ENCODE results near the gene HACD3. TPM values are rescaled to one million over a fixed set of nuclear protein-coding genes. Genes with fewer than 3 reads are reported as not detected.
A peak's percentile ranks its signal among the peaks of the same experiment; 100 is the strongest.

Gene HACD3
- total and polyA plus RNA-seq, 2 experiments from 2014 or later: 127 to 171 TPM

DNA sequence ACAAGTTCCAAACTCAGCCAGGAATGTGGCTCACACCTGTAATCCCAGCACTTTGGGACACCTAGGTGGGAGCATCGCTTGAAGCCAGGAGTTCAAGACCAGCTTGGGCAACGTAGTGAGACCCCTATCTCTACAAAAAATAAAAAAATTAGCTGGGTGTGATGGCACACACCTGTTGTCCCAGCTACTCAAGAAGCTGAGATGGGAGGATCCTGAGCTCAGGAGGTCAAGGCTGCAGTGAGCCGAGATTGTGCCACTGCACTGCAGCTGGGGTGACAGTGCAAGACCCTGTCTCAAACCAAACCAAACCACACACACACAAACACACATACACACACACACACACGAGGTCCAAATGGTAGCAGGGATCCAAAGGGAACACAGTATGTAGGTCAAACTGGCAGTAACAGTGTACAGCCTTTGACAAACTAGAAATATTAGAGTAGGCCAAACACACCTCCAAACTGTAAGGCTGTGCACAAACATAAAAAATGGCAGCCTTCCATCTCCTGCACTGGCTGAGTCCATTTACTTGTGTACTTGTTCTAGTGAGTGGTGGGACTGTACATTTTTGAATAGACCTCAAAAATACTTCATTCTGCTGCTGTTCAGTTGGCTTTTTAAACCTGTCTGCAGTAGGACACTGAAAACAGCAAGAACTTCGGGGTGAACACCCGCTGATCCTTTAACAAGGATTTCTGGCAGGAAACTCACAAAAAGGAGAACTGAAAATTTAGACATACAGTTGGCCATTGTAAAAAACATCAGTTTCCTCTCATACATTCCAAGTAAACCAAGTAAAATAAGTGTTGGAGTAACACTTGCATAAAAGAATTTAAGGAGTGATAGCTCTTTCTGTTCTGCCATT lies 47.1 kb downstream of the HACD3 start:
- no peak overlapping the region for H2AFZ ChIP-seq
- no peaks in the 10 kb centered on the region for H4K20me1 ChIP-seq (ENCODE audit: insufficient read depth, poor library complexity, severe bottlenecking)
- no peak for DNase-seq (ENCODE audit: low spot score)
- no peaks in the 10 kb centered on the region for H3K9me2 ChIP-seq (replicated peaks; ENCODE audit: insufficient read depth)
- no peak overlapping the region for H3K4me2 ChIP-seq
- TF ChIP-seq EZH2phosphoT487 (IDR thresholded peaks at IDR 0.05; ENCODE audit: low read depth, severe bottlenecking, unreplicated experiment) (no peak), EZH2 (IDR thresholded peaks at IDR 0.05; ENCODE audit: borderline replicate concordance) (no peak)
- TF ChIP-seq, protein P1, sequence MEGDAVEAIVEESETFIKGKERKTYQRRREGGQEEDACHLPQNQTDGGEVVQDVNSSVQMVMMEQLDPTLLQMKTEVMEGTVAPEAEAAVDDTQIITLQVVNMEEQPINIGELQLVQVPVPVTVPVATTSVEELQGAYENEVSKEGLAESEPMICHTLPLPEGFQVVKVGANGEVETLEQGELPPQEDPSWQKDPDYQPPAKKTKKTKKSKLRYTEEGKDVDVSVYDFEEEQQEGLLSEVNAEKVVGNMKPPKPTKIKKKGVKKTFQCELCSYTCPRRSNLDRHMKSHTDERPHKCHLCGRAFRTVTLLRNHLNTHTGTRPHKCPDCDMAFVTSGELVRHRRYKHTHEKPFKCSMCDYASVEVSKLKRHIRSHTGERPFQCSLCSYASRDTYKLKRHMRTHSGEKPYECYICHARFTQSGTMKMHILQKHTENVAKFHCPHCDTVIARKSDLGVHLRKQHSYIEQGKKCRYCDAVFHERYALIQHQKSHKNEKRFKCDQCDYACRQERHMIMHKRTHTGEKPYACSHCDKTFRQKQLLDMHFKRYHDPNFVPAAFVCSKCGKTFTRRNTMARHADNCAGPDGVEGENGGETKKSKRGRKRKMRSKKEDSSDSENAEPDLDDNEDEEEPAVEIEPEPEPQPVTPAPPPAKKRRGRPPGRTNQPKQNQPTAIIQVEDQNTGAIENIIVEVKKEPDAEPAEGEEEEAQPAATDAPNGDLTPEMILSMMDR (IDR thresholded peaks at IDR 0.05; ENCODE audit: poor library complexity): no peak
- H3K27me3 ChIP-seq: no peaks in the 10 kb centered on the region
- H3K4me1 ChIP-seq (ENCODE audit: insufficient read depth): peaks cover 3% of the 10 kb centered on the region
- no peak overlapping the region for H3K27ac ChIP-seq
- no peak overlapping the region for H3K4me3 ChIP-seq
- WGBS (ENCODE audit: low lambda C conversion rate, missing lambda C conversion rate): 85% methylated on average over 6 of the region's 6 CpGs
- no peaks in the 10 kb centered on the region for H3K79me2 ChIP-seq
- H3K9me3 ChIP-seq (ENCODE audit: low read depth): no peaks in the 10 kb centered on the region
- no peaks in the 10 kb centered on the region for H3K36me3 ChIP-seq (replicated peaks; ENCODE audit: insufficient read depth, low read depth)

DNA sequence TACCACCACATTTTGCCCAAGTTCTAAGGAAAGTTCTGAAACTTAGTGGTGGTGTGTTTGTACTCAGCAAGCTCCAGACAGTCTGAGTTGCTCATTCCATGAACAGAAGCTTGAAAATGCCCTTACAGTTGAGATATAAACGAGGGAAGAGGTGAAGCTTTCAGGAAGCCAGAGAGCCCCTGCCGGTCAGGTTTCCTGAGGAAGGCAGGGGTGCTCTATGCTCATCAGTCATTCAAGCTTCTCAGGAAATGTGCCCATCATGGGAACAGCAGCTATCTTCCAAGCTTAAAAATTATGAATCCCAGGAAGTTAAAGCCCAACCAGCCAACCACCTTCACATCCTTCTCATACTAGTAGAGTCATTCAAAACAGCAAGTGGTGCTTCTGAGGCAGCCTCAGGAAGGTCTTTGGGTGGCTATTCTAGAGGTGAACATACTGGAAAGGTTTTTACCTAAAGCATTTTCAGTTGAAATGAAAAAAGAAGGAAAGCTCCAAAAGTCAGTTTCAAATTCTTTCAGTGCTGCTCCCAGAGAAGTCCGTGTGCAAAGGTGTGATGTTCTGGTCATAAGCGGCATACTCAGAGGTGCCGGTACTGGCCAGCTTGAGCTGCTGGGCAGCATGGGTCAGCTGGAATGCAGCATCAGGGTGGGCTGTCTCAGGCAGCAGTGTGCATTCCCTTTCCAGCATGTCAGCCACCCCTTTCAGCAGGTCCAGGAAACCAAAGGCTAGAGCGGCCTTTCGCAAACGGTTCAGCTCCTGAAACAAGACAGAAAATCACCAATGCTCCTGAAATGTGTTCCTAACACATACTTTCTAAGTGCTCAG lies 48.9 kb downstream of the HACD3 start:
- no peaks in the 10 kb centered on the region for H3K27me3 ChIP-seq
- H3K9me2 ChIP-seq (replicated peaks; ENCODE audit: insufficient read depth): no peaks in the 10 kb centered on the region
- H2AFZ ChIP-seq: no peak overlapping the region
- no peaks in the 10 kb centered on the region for H3K36me3 ChIP-seq (replicated peaks; ENCODE audit: insufficient read depth, low read depth)
- WGBS (ENCODE audit: low lambda C conversion rate, missing lambda C conversion rate): 80% methylated on average over 8 of the region's 8 CpGs
- no peak overlapping the region for H3K4me2 ChIP-seq
- H3K4me3 ChIP-seq: no peak overlapping the region
- TF ChIP-seq EZH2 (IDR thresholded peaks at IDR 0.05; ENCODE audit: borderline replicate concordance) (no peak), EZH2phosphoT487 (IDR thresholded peaks at IDR 0.05; ENCODE audit: low read depth, severe bottlenecking, unreplicated experiment) (no peak)
- TF ChIP-seq, protein P1 (IDR thresholded peaks at IDR 0.05; ENCODE audit: poor library complexity): no peak
- H3K79me2 ChIP-seq: no peaks in the 10 kb centered on the region
- peak overlapping the region; percentile 42 for H3K27ac ChIP-seq
- no peaks in the 10 kb centered on the region for H4K20me1 ChIP-seq (ENCODE audit: insufficient read depth, poor library complexity, severe bottlenecking)
- H3K9me3 ChIP-seq (ENCODE audit: low read depth): no peaks in the 10 kb centered on the region
- peaks cover 3% of the 10 kb centered on the region for H3K4me1 ChIP-seq (ENCODE audit: insufficient read depth)
- no peak for DNase-seq (ENCODE audit: low spot score)

DNA sequence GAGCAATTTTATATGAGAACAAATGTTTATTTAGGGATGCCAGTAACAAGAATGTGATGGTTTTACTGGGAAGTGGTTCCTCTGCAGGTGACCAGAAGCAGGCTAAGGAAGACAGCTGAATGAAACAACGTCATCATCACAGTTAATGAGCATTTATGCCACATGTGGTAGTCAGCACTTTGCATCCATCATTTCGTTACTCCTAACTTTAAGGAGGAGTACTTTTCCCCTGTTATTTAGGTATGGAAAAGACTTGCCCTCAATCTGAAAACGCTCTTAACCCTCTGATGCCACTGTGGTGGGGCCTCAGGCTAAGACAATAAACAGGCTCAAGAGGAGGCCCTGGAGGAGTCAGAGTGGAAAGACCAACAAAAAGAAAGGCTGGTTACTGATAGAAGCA lies 49.5 kb downstream of the HACD3 start:
- Histone ChIP-seq H3K4me2 (no peak overlapping the region), H2AFZ (no peak overlapping the region), H3K9me2 (replicated peaks; ENCODE audit: insufficient read depth) (no peaks in the 10 kb centered on the region), H3K27me3 (no peaks in the 10 kb centered on the region), H3K4me3 (no peak overlapping the region), H3K79me2 (no peaks in the 10 kb centered on the region), H3K4me1 (ENCODE audit: insufficient read depth) (peaks cover 3% of the 10 kb centered on the region), H3K36me3 (replicated peaks; ENCODE audit: insufficient read depth, low read depth) (no peaks in the 10 kb centered on the region), H4K20me1 (ENCODE audit: insufficient read depth, poor library complexity, severe bottlenecking) (no peaks in the 10 kb centered on the region), H3K9me3 (ENCODE audit: low read depth) (no peaks in the 10 kb centered on the region), H3K27ac (peak overlapping the region; percentile 42)
- DNase-seq (ENCODE audit: low spot score): no peak
- TF ChIP-seq EZH2 (IDR thresholded peaks at IDR 0.05; ENCODE audit: borderline replicate concordance) (no peak), EZH2phosphoT487 (IDR thresholded peaks at IDR 0.05; ENCODE audit: low read depth, severe bottlenecking, unreplicated experiment) (no peak)
- TF ChIP-seq, protein P1 (IDR thresholded peaks at IDR 0.05; ENCODE audit: poor library complexity): no peak
- 60% methylated on average over 3 of the region's 3 CpGs for WGBS (ENCODE audit: low lambda C conversion rate, missing lambda C conversion rate)
